Measurements from ENCODE around the gene SYNPR.

The SYNPR gene

DNA sequence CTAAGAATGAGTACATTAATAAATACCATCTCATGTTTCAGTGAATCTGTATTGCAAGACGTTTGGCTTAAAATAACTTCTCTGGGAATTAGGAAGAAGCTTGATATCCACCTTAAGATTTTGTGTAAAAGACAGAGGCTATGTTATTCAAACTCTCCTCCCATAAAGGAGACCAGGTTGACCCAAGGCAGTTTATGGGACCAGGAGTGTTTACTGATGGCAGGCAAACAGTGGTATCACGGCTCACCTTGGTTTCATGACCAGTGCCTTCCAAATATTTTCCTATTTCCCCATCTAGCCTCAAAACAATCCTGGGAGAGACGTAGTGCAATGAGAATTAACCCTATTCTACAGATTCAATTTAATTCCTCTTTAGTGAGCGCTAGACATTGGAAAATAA is 284.2 kb downstream of the SYNPR start:
- DNase-seq: no peak

- no peak for DNase-seq
These were observed 285.5 kb downstream of the SYNPR start for GRCh38 chr3:63563572-63563971.

DNA sequence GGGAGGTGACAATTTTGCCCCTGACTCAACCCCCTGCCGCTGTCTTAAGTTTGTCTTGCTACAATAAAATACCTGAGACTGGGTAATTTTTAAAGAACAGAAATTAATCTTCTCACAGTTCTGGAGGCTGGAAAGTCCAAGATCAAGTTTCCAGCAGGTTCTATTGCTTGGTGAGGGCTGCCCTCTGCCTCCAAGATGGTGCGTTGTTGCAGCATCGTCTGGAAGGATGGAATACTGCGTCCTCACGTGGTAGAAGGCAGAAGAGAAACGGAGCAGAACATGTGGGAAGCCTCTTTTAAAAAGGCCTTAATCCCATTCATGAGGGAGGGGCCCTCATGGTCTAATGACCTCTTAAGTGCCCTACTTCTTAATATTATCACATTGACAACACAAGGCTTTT is 287.1 kb downstream of the SYNPR start:
- no peak for DNase-seq

DNA sequence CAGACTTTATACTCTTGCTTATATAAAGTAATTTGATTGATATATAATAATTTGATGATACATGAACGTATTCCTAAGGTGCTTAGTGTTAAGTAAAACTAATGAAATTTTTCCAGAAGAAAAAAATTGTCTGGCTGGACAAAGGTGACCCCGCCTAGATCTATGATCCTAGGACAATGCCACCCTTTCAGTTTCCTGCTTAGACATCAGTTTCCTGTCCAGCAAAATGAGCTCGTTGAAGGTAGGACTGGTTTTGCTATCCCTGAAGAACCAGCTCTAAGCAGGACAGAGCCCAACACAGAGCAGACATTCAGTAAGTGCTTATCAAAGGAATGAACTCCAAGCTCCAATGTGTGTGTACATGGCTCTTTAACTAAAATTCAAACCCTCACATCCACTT is 293.6 kb downstream of the SYNPR start:
- no peak for DNase-seq

DNA sequence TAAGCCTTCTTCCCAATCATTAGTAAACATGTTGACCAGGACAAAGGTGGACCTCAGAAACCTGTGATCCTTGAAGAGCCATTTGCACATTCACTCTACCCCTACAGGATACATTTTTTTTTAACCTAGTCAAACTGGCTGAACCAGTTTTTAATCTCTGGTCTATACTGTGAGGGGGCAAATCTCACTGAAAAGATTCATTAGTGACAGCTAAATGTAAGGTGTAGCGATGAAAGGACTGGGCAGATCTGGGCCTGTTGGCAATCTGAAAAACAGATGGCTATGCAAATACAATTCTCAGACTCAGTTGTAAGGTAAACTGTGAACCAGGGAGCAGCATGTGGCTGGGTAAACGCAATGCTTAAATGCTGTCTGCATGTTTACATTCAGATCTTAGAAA is 298.7 kb downstream of the SYNPR start:
- DNase-seq: no peak

DNA sequence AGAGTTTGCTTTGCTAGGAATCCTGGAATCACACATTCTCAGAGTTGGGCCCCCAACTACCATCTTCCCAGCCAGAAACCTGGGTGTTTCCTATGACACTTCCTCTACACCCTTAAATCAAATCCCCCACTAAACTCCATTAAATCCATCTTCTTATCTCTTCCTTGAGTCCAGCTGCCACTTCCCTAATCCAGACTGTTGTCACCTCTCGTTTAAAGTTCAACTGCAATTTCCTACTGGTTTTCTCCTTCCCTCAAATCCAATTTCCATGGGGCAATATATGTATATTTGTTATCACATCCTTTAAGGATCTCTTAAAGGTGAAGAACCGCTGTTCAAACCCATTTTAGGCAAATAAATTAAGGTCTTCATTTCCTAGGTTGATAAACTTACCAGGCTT is 300.8 kb downstream of the SYNPR start:
- no peak for DNase-seq

- no peak for DNase-seq
These were observed 302.0 kb downstream of the SYNPR start for GRCh38 chr3:63580151-63580550.

DNA sequence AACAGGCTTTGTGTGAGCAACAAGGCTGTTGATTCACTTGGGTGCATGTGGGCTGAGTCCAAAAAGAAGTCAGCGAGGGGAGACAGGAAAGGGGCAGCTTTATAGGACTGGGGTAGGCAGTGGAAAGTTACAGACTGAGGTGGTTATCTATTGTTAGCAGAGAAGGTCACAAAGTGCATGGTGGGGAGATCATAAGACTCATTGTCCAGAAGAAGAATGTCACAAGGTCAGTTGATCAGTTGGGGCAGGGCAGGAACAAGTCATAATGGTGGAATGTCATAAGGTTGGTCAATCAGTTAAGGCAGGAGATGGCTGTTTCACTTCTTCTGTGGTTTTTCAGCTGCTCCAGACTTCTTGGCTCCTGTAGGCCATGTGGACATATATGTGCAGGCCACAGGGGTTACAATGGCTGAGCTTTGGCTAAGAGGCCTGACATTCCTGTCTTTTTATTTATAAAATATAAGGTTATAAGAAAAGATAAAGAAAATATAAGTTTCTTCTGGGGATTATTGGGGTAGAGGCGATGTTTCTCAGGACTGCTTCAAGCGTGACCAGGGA is 304.9 kb downstream of the SYNPR start:
- DNase-seq: no peak

- DNase-seq: no peak
These were observed 306.6 kb downstream of the SYNPR start for GRCh38 chr3:63584681-63585080.

DNA sequence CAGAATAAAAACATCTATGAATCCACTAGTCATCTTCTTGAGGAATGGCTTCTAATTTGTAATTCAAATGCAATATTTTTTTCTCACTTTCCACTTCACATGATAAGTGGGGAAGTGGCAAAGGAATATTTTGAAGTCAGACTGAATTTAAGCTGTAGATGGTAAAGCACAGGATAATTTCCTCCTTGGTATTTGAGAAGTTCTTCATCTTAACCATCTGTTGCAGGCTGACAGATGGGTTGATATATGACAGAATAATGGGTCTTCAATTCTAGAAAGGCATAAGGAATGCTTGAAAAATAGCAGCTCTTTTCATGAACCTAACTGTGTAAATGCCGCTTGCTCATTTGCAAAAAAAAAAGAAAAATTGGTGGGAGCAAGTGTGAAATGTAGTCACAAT is 307.8 kb downstream of the SYNPR start:
- DNase-seq: no peak

GRCh38 chr3:63588895-63589294 is 310.8 kb downstream of the SYNPR start:
- no peak for DNase-seq

GRCh38 chr3:63593779-63594178 is 315.7 kb downstream of the SYNPR start:
- DNase-seq: no peak

- DNase-seq: no peak
These were observed 317.1 kb downstream of the SYNPR start for GRCh38 chr3:63595221-63595620.

- no peak for DNase-seq
These were observed 318.9 kb downstream of the SYNPR start for GRCh38 chr3:63597019-63597418.

DNA sequence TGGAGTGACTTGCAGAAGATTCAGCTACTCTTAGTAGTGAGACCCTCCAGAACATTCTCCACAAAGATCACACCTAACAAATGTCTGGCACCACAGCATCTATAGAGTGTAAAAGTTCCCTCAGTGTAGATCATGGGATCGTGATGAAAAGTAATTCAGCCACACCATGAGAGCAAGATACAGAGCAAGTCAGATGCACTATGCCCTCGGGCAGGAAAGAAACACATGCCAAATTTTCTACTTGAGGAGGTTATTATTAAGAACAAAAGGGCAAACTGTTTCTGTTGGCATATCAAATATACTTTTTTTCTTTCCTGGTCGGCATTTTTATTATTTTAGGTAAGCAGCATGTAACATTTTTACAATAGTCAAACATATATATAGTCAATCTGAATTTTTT is 329.6 kb downstream of the SYNPR start:
- no peak for DNase-seq

DNA sequence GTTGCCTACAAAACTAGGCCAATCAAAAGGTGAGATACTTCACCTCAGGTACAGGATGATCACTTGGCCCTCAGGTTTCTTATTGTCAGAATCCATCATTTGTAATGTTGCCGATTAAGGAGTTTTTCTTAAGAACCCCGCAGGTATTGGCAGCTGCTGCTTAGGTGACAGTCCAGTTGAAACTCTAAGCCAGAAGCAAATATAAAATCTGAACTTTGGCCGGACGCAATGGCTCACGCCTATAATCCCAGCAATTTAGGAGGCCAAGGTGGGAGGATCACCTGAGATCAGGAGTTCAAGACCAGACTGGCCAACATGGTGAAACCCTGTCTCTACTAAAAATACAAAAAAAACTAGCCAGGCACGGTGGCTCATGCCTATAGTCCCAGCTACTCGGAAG is 331.3 kb downstream of the SYNPR start:
- DNase-seq: no peak

DNA sequence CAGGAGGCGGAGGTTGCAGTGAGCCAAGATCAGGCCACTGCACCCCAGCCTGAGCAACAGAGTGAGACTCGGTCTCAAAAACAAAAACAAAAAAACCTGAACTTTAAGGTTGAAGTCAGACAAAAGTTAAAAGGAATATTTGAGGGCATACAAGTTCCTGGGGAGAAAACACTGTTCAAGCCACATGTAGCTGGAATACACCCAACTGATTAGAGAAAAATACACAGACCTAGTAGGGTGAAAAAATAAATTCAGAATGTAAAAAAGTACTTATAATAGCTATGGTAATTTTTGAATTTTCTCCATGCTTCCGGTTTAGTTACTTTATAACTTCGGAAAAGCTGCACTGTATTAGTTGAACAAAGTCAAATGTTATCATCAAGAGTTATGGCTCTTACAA is 331.7 kb downstream of the SYNPR start:
- DNase-seq: no peak

DNA sequence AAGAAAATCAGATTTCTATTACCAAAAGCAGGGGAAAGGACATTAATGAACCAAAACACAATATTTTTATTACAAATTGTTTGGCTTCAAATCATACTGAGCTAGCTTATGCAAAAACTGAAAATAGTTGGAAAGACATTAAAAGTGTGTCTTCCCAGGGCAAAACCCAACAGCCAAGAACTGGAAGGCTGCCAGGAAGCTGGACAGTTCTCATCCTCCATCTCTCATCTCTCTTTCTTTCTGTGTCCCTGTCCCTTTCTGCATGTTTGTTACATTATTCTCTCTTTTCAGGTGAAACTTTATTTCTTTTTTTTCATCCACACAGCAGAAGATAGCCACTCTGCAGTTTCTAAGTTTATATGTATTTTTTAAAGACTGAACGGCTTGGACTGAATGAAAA is 333.3 kb downstream of the SYNPR start:
- DNase-seq: no peak

- no peak for DNase-seq
These were observed 335.5 kb downstream of the SYNPR start for GRCh38 chr3:63613561-63613960.

DNA sequence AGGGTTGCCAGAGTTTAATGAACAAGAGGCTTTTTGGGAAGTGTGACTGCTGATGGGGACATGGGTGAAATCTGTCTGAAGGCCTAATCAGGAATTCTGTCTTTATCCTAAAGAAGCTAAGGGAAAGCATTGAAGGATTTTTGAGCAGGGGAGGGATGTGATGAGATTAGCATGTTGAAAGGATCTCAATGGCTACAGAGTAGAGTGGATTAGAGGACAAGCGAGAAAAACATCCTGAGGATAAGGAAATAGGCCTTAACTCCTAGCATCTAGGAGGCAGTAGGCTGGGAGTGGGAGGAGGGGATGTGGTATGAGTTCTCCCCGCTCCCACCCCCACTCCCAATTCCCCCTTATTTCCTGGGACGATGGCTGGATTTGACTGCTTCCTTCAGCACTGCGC is 339.3 kb downstream of the SYNPR start:
- no peak for DNase-seq

GRCh38 chr3:63624941-63625560 is 346.9 kb downstream of the SYNPR start:
- no peak for DNase-seq

DNA sequence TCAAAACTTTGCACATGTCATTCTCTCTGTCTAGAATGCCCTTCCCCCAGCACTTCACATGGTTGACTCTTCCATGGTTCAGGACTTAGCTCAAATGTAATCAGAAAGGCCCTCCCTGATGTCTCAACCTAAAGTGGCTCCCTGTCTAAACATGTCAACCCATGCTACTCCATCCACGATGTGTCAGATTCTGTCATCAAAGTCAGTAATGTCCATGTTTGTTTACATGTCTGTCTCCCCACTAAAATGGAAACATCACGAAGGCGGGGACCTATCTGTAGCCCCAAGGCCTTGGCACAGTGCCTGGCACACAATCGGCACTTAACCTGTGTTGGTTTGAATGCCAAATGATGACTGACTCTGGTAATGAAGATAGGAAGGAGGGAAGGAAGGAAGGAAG is 353.6 kb downstream of the SYNPR start:
- no peak for DNase-seq

GRCh38 chr3:63635186-63635585 is 357.1 kb downstream of the SYNPR start:
- no peak for DNase-seq

DNA sequence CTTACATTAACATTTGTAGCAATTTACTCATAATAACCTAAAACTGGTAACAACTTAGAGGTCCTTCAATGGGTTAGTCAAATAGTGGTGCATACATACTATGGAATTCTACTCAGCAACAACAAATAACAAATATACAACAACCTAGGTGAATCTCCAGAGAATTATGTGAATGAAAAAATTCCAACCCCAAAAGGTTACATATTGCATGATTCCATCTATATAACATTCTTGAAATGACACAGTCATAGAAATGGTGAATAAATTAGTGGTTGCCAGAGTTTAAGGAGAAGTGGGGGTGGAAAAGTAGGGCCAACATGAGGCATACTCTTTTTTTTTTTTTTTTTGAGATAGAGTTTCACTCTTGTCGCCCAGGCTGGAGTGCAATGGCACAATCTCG is 361.7 kb downstream of the SYNPR start:
- no peak for DNase-seq

DNA sequence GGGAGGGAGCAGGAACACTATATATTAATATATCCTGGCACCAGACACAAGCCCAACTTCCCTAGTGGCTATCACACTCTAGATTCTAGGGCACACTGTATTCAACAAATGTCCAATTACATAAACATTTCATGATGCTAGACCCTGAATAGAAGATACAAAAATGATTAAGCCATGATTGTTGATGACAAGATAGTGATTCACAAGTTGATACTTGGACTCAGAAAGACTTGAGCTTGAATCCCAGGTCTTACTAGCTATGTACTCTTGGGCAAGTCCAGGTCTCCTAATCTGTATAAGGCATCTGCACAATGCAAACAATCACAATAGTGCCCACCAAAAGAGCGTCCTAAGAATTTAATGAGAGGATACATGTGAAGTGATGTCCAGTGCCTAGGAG is 364.4 kb downstream of the SYNPR start:
- no peak for DNase-seq
